Fibroblast of lung (primary cell): ENCODE measurements around the gene CNTF. TPM values are rescaled to one million over a fixed set of nuclear protein-coding genes. Genes with fewer than 3 reads are reported as not detected.

ENCODE experiments used
- DNase-seq, 2 donors: peaks; one replicate each; pipeline versions ENCODE4 v3.0.0 to v3.0.0-alpha.2; 2010; ENCODE audit warnings: low read depth in 2 of 2
- H2AFZ ChIP-seq: 2 replicates; pipeline ENCODE4 v1.5.1; 2012; ENCODE audit warnings: low read length, control low read depth, inconsistent platforms
- H3K27ac ChIP-seq: 2 replicates; pipeline ENCODE4 v1.5.1; 2011; ENCODE audit warnings: low read length, control low read depth; ENCODE audit not compliant: insufficient read depth
- H3K27me3 ChIP-seq: 2 replicates; pipeline ENCODE4 v1.5.1; 2011; ENCODE audit warnings: mild to moderate bottlenecking, low read length; ENCODE audit not compliant: control insufficient read depth, insufficient read depth
- H3K36me3 ChIP-seq: 2 replicates; pipeline ENCODE4 v1.5.1; 2011; ENCODE audit warnings: low read length; ENCODE audit not compliant: control insufficient read depth, insufficient read depth
- H3K4me1 ChIP-seq: 2 replicates; pipeline ENCODE4 v1.5.1; 2011; ENCODE audit warnings: low read length; ENCODE audit not compliant: control insufficient read depth, insufficient read depth; ENCODE audit errors: extremely low read depth
- H3K4me2 ChIP-seq: 2 replicates; pipeline ENCODE4 v1.5.1; 2011; ENCODE audit warnings: low read length, control low read depth; ENCODE audit not compliant: insufficient read depth; ENCODE audit errors: extremely low read depth
- H3K4me3 ChIP-seq, 4 experiments: fragments of 200-600 bp in 1 of 4; sonication (generic) in 1 of 4; replicated peaks in 1 of 4; 2 replicates each; pipeline ENCODE4 v1.5.1; 2011 to 2016; ENCODE audit warnings: low read length in 4 of 4, low read depth in 3 of 4, mild to moderate bottlenecking in 3 of 4, control low read depth in 2 of 4, inconsistent platforms in 1 of 4, mixed read lengths in 1 of 4; ENCODE audit not compliant: insufficient read depth in 1 of 4; ENCODE audit errors: control extremely low read depth in 1 of 4
- H3K79me2 ChIP-seq: 2 replicates; pipeline ENCODE4 v1.5.1; 2012; ENCODE audit warnings: mild to moderate bottlenecking, low read length, inconsistent platforms; ENCODE audit not compliant: control insufficient read depth, insufficient read depth
- H3K9ac ChIP-seq: 2 replicates; pipeline ENCODE4 v1.5.1; 2011; ENCODE audit warnings: mild to moderate bottlenecking, low read length, control low read depth; ENCODE audit not compliant: insufficient read depth
- H3K9me3 ChIP-seq: 2 replicates; pipeline ENCODE4 v1.5.1; 2012; ENCODE audit warnings: low read depth, low read length; ENCODE audit not compliant: control insufficient read depth, insufficient read depth
- H4K20me1 ChIP-seq: 2 replicates; pipeline ENCODE4 v1.5.1; 2011; ENCODE audit warnings: low read length; ENCODE audit not compliant: control insufficient read depth, insufficient read depth; ENCODE audit errors: extremely low read depth
- CTCF ChIP-seq, 2 donors: IDR thresholded peaks in 1 of 2; conservative IDR thresholded peaks in 1 of 2; 1 replicate in 1 of 2; 2 replicates in 1 of 2; pipeline ENCODE4 v1.5.1; 2011 to 2012; ENCODE audit warnings: low read length in 2 of 2, control low read depth in 1 of 2, inconsistent platforms in 1 of 2, low read depth in 1 of 2, mild to moderate bottlenecking in 1 of 2
- EZH2 ChIP-seq: IDR thresholded peaks from 2 replicates; pipeline ENCODE4 v1.5.1; 2012; ENCODE audit warnings: low read length, control low read depth, mild to moderate bottlenecking; ENCODE audit errors: missing control alignments
- polyA plus RNA-seq, 2 donors: library from polyadenylated mRNA; depleted of rRNA in 1 of 2; stranded (reverse) in 1 of 2; unstranded in 1 of 2; fragments of >200 nt; gene quantifications; 2 replicates each; pipeline ENCODE4 v1.2.1, GENCODE V29; 2011 to 2012; ENCODE audit warnings: missing spikeins in 1 of 2
- total RNA-seq: library from RNA; depleted of rRNA; stranded (reverse); fragments of >200 nt; gene quantifications from 2 replicates; pipeline ENCODE4 v1.2.1, GENCODE V29; 2014

The CNTF gene
- total and polyA plus RNA-seq, 2 donors (not counting 1 experiment from before 2014, with no cell fraction given): 0.73 to 1.2 TPM

- Histone ChIP-seq H3K4me3 (no peak overlapping the region), H3K4me1 (no peaks in the 10 kb centered on the region), H2AFZ (no peak overlapping the region), H3K27ac (no peak overlapping the region), H3K36me3 (peaks cover 16% of the 10 kb centered on the region), H3K27me3 (no peaks in the 10 kb centered on the region), H3K4me2 (no peak overlapping the region), H3K9ac (no peak overlapping the region), H4K20me1 (no peaks in the 10 kb centered on the region), H3K9me3 (no peaks in the 10 kb centered on the region), H3K79me2 (peaks cover 68% of the 10 kb centered on the region)
- no peak for DNase-seq
- TF ChIP-seq EZH2 (no peak), CTCF (conservative IDR thresholded peaks at IDR 0.05 in 1 of 2, IDR thresholded peaks at IDR 0.05 in 1 of 2; ENCODE audit: low read depth in 1 of 2, low read length in 2 of 2) (no peak)
Observed at GRCh38 chr11:58608331-58608730, 14.1 kb upstream of the CNTF start.

- H2AFZ ChIP-seq: no peak overlapping the region
- DNase-seq: no peak
- no peaks in the 10 kb centered on the region for H3K9me3 ChIP-seq
- peaks cover 57% of the 10 kb centered on the region for H3K79me2 ChIP-seq
- H3K27ac ChIP-seq: no peak overlapping the region
- H3K4me1 ChIP-seq: no peaks in the 10 kb centered on the region
- no peak overlapping the region for H3K4me2 ChIP-seq
- peaks cover 26% of the 10 kb centered on the region for H3K36me3 ChIP-seq
- H3K4me3 ChIP-seq: no peak overlapping the region
- H3K27me3 ChIP-seq: no peaks in the 10 kb centered on the region
- no peak for TF ChIP-seq EZH2
- H4K20me1 ChIP-seq: no peaks in the 10 kb centered on the region
- H3K9ac ChIP-seq: no peak overlapping the region
Observed at GRCh38 chr11:58609723-58610122, 12.7 kb upstream of the CNTF start.

GRCh38 chr11:58613228-58613627 is 9.2 kb upstream of the CNTF start:
- Histone ChIP-seq H3K9ac (no peak overlapping the region), H3K36me3 (peaks cover 33% of the 10 kb centered on the region), H3K9me3 (no peaks in the 10 kb centered on the region), H2AFZ (no peak overlapping the region), H3K27ac (no peak overlapping the region), H3K4me1 (peaks cover 6% of the 10 kb centered on the region), H3K27me3 (no peaks in the 10 kb centered on the region), H3K79me2 (peaks cover 33% of the 10 kb centered on the region), H3K4me3 (no peak overlapping the region), H4K20me1 (no peaks in the 10 kb centered on the region), H3K4me2 (no peak overlapping the region)
- TF ChIP-seq CTCF (conservative IDR thresholded peaks at IDR 0.05 in 1 of 2, IDR thresholded peaks at IDR 0.05 in 1 of 2; ENCODE audit: low read depth in 1 of 2, low read length in 2 of 2) (no peak), EZH2 (no peak)
- DNase-seq: no peak
